PC-3 (cell line): ENCODE results near the gene AP3B1. TPM values are rescaled to one million over a fixed set of nuclear protein-coding genes. Genes with fewer than 3 reads are reported as not detected.

ENCODE experiments used
- ATAC-seq: fragments of 200-7000 bp; cut with Tn5 transposase; 2 replicates; pipeline ENCODE4 v1.9.1; 2020; ENCODE audit warnings: mild to moderate bottlenecking, moderate library complexity
- BruUV-seq: library from RNA; stranded (reverse); fragments of 400-500 nt; replicated peaks from 2 replicates; lab custom pipeline; 2021; lab: Mats Ljungman, UMichigan
- CTCF ChIA-PET: fragments of 300-600 bp; sonication (Branson Sonifier 250); formaldehyde crosslinking; loops from one replicate; lab custom pipeline; 2022; ENCODE audit warnings: antibody characterized with exemption; lab: Charles Lee
- POLR2A ChIA-PET: fragments of 300-600 bp; sonication (Branson Sonifier 250); formaldehyde crosslinking; loops from one replicate; lab custom pipeline; 2022; ENCODE audit warnings: antibody characterized with exemption; ENCODE audit not compliant: unreplicated experiment; lab: Charles Lee
- DNase-seq: peaks from one replicate; pipeline ENCODE4 v3.0.0-alpha.2; 2015
- H2AFZ ChIP-seq: fragments of 300-600 bp; sonication (generic); 2 replicates; pipeline ENCODE4 v1.6.0; 2016; ENCODE audit warnings: antibody characterized with exemption, low read length
- H3F3A ChIP-seq: fragments of 300-600 bp; sonication (generic); one replicate; pipeline ENCODE4 v1.6.0; 2017; ENCODE audit warnings: antibody characterized with exemption, low read length, control low read depth, mild to moderate bottlenecking; ENCODE audit not compliant: unreplicated experiment
- H3K27ac ChIP-seq: fragments of 300-600 bp; sonication (generic); 2 replicates; pipeline ENCODE4 v1.5.1; 2016; ENCODE audit warnings: mild to moderate bottlenecking, low read length
- H3K27me3 ChIP-seq: fragments of 300-600 bp; sonication (generic); 2 replicates; pipeline ENCODE4 v1.6.1; 2016; ENCODE audit warnings: low read length, mixed read lengths
- H3K36me3 ChIP-seq: fragments of 300-600 bp; sonication (generic); 2 replicates; pipeline ENCODE4 v1.6.1; 2016; ENCODE audit warnings: low read depth, mixed run types, low read length, mixed read lengths
- H3K4me1 ChIP-seq: fragments of 300-600 bp; sonication (generic); 2 replicates; pipeline ENCODE4 v1.5.1; 2016; ENCODE audit warnings: low read length; ENCODE audit not compliant: insufficient read depth
- H3K4me2 ChIP-seq: fragments of 300-600 bp; sonication (generic); 2 replicates; pipeline ENCODE4 v1.6.0; 2016; ENCODE audit warnings: low read length
- H3K4me3 ChIP-seq: fragments of 300-600 bp; sonication (generic); 2 replicates; pipeline ENCODE4 v1.5.1; 2016; ENCODE audit warnings: mild to moderate bottlenecking, low read length, mixed read lengths
- H3K79me2 ChIP-seq: fragments of 300-600 bp; sonication (generic); 2 replicates; pipeline ENCODE4 v1.6.1; 2017; ENCODE audit warnings: low read length, mixed read lengths
- H3K9ac ChIP-seq: fragments of 300-600 bp; sonication (generic); 2 replicates; pipeline ENCODE4 v1.6.0; 2016; ENCODE audit warnings: mild to moderate bottlenecking, low read length
- H3K9me2 ChIP-seq: fragments of 300-600 bp; sonication (generic); replicated peaks from 2 replicates; pipeline ENCODE4 v1.6.1; 2016; ENCODE audit warnings: mixed run types, low read length, mixed read lengths
- H3K9me3 ChIP-seq: fragments of 300-600 bp; sonication (generic); 2 replicates; pipeline ENCODE4 v1.6.1; 2016; ENCODE audit warnings: low read length, mixed read lengths
- H4K20me1 ChIP-seq: fragments of 300-600 bp; sonication (generic); 2 replicates; pipeline ENCODE4 v1.6.1; 2016; ENCODE audit warnings: low read length, mixed read lengths
- CTCF ChIP-seq: fragments of 300-600 bp; sonication (generic); conservative IDR thresholded peaks from 2 replicates; pipeline ENCODE4 v1.5.1; 2017; ENCODE audit warnings: antibody characterized with exemption, low read depth, mild to moderate bottlenecking, low read length
- EZH2 ChIP-seq: fragments of 300-600 bp; sonication (generic); IDR thresholded peaks from one replicate; pipeline ENCODE4 v1.6.1; 2017; ENCODE audit warnings: antibody characterized with exemption, mild to moderate bottlenecking, low read length; ENCODE audit not compliant: unreplicated experiment
- EZH2phosphoT487 ChIP-seq: fragments of 300-600 bp; sonication (generic); IDR thresholded peaks from 2 replicates; pipeline ENCODE4 v1.6.1; 2018; ENCODE audit warnings: mild to moderate bottlenecking, antibody characterized with exemption, low read length, borderline replicate concordance
- intact Hi-C: fragments of 100-400 bp; cut with micrococcal nuclease; formaldehyde crosslinking; loops from 2 replicates; pipeline ENCODE4 v1.9.0; 2023
- total RNA-seq: library from RNA; depleted of rRNA; stranded (reverse); fragments of >200 nt; gene quantifications from 2 replicates; pipeline ENCODE4 v1.2.3, GENCODE V29; 2014

Gene AP3B1
- total RNA-seq, 1 experiment from 2014 or later: 25.7 TPM

GRCh38 chr5:78327761-78328510 lies 33.4 kb upstream of the AP3B1 start:
- ATAC-seq: no peak
- Histone ChIP-seq H3K9ac (no peak overlapping the region), H3K36me3 (no peaks in the 10 kb centered on the region), H3K4me2 (peak overlapping the region; percentile 44), H3F3A (no peaks in the 10 kb centered on the region), H3K9me2 (no peaks in the 10 kb centered on the region), H3K79me2 (no peaks in the 10 kb centered on the region), H3K9me3 (no peaks in the 10 kb centered on the region), H3K4me1 (peaks cover 7% of the 10 kb centered on the region), H2AFZ (peak overlapping the region; percentile 30; the same call in 1 of the 2 replicates), H4K20me1 (no peaks in the 10 kb centered on the region), H3K27ac (no peak overlapping the region), H3K4me3 (no peak overlapping the region), H3K27me3 (no peaks in the 10 kb centered on the region)
- TF ChIP-seq EZH2 (no peak), CTCF (no peak), EZH2phosphoT487 (no peak)
- peak; percentile 47 for DNase-seq
- intact Hi-C loops: no loop called here
- ChIA-PET POLR2A (no interaction called here), CTCF (no interaction called here)
- BruUV-seq: no TSS peak

- H3K36me3 ChIP-seq: no peaks in the 10 kb centered on the region
- H3K9me3 ChIP-seq: no peaks in the 10 kb centered on the region
- ATAC-seq: no peak
- H3K4me2 ChIP-seq: no peak overlapping the region
- no peaks in the 10 kb centered on the region for H3K27me3 ChIP-seq
- H3K79me2 ChIP-seq: no peaks in the 10 kb centered on the region
- H3K27ac ChIP-seq: no peak overlapping the region
- intact Hi-C loops: no loop called here
- TF ChIP-seq CTCF (no peak), EZH2phosphoT487 (no peak), EZH2 (no peak)
- CTCF ChIA-PET: no interaction called here
- no peak overlapping the region for H3K9ac ChIP-seq
- no peak overlapping the region for H2AFZ ChIP-seq
- no peaks in the 10 kb centered on the region for H3K9me2 ChIP-seq
- DNase-seq: no peak
- H4K20me1 ChIP-seq: no peaks in the 10 kb centered on the region
- H3F3A ChIP-seq: no peaks in the 10 kb centered on the region
- POLR2A ChIA-PET: no interaction called here
- BruUV-seq: no TSS peak
- no peak overlapping the region for H3K4me3 ChIP-seq
- peaks cover 7% of the 10 kb centered on the region for H3K4me1 ChIP-seq
These were observed 32.4 kb upstream of the AP3B1 start for GRCh38 chr5:78326930-78327329.

- intact Hi-C loops: loop anchor here (5.0 kb wide), 1 partner anchor 209 kb away; no protein-coding TSS in a partner anchor
- Histone ChIP-seq H3K36me3 (no peaks in the 10 kb centered on the region), H4K20me1 (no peaks in the 10 kb centered on the region), H3K4me1 (peaks cover 7% of the 10 kb centered on the region), H3K9me3 (no peaks in the 10 kb centered on the region), H3K79me2 (no peaks in the 10 kb centered on the region), H3K4me2 (no peak overlapping the region), H3K9ac (no peak overlapping the region), H2AFZ (no peak overlapping the region), H3K4me3 (no peak overlapping the region), H3K9me2 (no peaks in the 10 kb centered on the region), H3F3A (no peaks in the 10 kb centered on the region), H3K27ac (no peak overlapping the region), H3K27me3 (no peaks in the 10 kb centered on the region)
- ATAC-seq (no peak), DNase-seq (no peak)
- ChIA-PET CTCF (no interaction called here), POLR2A (no interaction called here)
- no peak for TF ChIP-seq CTCF
- TF ChIP-seq EZH2: no peak
- TF ChIP-seq EZH2phosphoT487: no peak
- BruUV-seq: no TSS peak
These were observed 28.7 kb upstream of the AP3B1 start for GRCh38 chr5:78323241-78323640.
